HG03139 (cell line): ENCODE measurements around the gene CCL7.

Experiments
- ATAC-seq: cut with Tn5 transposase; IDR thresholded peaks from one replicate; pipeline ENCODE4 v1.9.1; 2021; ENCODE audit not compliant: unreplicated experiment

CCL7 gene

DNA sequence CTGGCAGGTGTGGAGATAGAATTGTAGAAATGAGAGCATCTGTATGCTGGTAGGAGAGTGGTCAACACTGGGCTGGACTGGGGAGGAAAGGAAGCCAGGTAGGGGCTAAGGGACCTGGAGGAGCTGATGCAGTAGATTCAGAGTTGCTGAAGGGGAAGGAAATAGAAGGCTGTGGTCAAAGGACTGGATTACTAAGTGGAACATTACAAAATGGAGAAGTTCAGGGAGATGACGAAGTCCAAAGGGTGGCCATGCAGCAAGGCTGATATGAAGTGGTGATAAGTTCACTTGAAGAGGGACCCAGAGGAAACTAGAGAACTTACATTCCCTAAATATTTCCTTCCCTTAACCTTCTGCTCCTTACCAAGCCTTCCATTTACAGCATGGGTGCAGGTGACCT lies 23.6 kb upstream of the CCL7 start:
- no peak for ATAC-seq

DNA sequence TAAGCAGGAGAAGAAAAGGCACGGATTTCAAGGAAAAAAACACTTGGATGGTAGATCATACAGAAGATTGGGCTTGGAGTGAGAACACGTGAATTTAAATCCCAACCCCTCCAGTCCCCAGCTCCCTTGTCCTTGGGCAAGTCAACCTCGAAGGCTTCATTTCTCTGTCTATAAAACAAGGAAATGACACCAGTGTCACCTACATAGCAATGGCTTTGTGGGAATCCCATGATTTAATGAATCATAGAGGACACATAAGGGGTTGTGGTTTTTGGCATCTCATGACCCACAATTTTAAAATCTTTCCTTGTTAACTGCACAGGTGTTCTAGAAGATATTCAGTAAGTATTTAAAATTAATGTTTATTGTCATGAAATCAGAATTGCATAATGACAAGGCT lies 23.1 kb upstream of the CCL7 start:
- no peak for ATAC-seq

DNA sequence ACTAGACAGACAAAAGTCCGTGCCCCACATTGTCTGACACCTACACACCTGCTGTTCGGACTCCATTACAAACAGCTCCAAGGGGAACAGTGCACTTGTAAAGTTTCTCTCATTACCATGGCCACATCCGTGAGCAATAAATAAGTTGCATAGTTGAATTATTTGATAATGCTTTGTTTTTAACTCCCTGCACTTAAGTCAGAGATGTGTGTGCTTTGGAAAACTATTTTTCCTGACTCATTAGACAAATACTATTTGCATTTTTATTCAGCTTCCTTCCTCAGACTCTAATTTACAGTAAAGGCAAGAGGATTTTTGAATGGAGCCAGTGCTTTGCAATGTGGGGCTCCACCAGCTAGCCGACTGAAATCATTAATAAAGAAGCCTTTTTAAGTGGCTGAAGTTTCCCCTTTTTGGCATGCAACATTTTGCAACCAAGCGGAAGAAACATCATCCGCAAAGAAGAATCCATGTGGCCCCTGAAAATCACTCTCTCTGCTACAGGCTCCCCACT lies 21.5 kb upstream of the CCL7 start:
- no peak for ATAC-seq

DNA sequence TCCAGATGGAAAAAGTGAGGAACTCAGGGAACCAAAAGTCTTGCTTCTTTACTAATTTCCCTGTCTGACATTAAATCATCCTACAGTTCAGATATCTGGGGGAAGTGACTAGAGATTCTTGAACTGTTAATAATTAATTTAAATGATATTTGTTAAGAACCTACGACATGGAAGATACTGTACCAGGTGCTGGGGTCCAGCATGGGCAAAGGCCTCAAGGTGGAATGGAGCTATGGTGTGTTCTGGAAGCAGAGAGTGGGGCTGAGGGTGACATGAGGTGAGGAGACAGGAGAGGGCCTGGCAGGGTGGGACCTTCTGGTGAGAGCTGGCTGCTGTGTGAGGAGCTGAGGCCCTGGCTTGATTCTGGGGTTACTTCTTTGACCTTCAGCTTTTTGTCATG lies 21.0 kb upstream of the CCL7 start:
- ATAC-seq = no peak

DNA sequence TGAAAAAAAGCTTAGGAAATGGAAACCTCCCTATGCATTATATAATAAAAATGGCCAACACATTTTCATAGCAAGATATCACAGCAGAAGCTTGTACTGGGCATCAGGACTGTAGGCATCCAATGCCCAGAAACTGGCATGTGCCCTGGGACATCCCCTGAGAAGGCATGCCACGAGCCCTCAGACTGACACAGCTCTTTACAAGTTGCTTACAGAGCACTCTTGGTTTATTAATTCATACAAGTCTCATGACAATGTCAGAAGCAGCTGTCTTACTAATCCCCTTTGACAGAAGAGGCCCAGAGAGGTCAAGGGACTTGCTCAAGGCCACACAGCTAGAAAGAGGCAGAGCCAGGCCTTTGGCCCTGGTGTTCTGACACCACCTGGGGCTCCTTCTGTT lies 20.5 kb upstream of the CCL7 start:
- ATAC-seq = no peak

DNA sequence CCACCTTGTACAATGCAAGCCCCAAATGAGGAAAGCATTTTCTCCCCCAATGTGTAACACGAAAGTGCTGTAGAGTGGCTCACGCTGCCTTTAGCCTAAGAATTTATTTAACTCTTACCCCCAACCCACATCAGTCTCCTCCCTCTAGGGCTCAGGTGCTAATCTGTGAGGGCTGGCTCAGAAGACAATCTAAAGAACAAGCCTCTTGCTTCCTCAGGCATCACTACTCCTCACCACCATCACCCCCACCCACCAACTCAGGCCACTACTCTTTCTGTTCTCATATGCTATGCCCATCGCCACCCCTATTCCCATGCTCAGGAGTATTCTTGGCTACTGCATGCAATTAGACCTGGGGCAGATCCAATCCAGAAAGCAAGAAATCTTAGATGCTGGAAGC lies 18.8 kb upstream of the CCL7 start:
- ATAC-seq = no peak

DNA sequence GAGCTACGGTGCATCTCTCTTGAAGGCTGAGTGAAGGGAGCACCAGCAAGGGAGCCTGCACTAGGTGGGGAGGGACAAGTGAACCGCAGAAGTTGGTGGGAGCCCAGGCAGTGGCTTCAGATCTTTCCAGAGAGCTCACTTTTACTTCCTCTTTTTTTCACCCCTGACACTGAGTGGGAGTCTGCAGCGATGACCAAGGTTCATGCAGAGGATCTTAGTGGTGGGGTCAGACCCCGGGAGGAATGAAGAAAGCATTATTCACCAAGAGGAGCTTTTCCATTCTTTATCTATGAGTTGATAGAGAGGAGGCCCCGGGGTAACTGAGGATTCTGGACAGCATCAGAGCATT lies 18.0 kb upstream of the CCL7 start:
- ATAC-seq = no peak

DNA sequence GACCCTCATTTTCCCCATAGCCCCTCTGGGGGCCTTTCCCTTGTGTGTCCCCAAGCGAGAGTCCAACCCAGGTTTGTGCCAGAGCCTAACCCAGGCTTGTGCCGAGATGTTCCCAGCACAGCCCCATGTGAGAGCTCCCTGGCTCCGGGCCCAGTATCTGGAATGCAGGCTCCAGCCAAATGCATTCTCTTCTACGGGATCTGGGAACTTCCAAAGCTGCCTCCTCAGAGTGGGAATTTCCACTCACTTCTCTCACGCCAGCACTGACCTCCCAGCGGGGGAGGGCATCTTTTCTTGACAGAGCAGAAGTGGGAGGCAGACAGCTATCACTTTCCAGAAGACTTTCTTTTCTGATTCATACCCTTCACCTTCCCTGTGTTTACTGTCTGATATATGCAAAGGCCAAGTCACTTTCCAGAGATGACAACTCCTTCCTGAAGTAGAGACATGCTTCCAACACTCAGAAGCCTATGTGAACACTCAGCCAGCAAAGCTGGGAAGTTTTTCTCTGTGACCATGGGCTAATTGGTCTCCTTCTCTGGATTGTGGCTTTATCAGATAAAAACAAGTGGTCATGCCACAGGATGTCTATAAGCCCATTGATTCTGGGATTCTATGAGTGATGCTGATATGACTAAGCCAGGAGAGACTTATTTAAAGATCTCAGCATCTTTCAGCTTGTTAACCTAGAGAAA lies 17.4 kb upstream of the CCL7 start:
- ATAC-seq = no peak

DNA sequence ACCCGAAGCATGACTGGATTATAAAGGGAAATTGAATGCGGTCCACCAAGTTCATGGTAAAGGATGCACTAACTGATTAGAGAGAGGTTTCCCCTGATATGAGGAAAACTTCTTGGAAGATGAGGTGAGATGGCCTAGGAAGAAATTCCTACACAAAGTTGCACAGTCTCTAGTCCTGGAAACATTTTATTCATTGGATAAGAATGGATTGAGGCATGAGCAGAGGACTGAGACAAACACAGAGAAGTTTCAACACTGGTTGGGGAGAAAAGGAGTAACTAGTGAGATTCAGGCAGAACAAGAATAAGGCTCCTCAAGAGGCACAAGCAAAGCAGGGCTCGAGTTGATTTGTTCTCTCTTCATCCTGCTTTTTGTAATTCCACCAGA lies 16.9 kb upstream of the CCL7 start:
- ATAC-seq = no peak

DNA sequence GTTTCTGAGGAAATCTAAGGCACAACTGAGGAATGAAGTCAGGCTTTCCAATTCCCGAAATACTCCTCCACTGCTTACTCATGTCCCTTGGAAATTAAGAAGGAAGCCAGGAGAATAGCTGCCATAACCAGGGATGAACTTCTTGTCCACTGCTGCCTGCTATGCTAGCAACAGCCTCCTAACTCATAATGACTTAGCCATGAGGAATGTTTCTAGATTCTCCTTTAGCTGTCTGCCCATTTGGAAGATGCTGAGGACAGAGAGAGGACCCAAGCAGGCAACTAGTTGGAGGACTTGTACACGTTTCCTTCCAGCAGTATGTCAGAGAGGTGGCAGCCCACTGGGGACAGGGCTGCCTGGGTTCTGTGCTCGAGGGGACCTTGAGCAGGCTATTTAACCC lies 15.9 kb upstream of the CCL7 start:
- no peak for ATAC-seq

DNA sequence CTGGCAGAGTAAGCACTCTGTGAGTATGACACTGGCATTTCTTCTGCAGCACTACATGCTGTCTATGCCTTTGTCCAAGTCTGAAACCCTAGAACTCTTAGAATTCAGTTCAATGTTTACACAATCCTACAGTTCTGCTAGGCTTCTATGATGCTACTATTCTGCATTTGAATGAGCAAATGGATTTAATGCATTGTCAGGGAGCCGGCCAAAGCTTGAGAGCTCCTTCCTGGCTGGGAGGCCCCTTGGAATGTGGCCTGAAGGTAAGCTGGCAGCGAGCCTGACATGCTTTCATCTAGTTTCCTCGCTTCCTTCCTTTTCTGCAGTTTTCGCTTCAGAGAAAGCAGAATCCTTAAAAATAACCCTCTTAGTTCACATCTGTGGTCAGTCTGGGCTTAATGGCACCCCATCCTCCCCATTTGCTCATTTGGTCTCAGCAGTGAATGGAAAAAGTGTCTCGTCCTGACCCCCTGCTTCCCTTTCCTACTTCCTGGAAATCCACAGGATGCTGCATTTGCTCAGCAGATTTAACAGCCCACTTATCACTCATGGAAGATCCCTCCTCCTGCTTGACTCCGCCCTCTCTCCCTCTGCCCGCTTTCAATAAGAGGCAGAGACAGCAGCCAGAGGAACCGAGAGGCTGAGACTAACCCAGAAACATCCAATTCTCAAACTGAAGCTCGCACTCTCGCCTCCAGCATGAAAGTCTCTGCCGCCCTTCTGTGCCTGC lies 15.2 kb upstream of the CCL7 start, which contains the start of gene CCL2:
CCL2 (plus strand) TSS at position 635 of the 730 bp plus-strand sequence; CDS start at position 700, 65 bp downstream.
- no peak for ATAC-seq

DNA sequence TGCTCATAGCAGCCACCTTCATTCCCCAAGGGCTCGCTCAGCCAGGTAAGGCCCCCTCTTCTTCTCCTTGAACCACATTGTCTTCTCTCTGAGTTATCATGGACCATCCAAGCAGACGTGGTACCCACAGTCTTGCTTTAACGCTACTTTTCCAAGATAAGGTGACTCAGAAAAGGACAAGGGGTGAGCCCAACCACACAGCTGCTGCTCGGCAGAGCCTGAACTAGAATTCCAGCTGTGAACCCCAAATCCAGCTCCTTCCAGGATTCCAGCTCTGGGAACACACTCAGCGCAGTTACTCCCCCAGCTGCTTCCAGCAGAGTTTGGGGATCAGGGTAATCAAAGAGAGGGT lies 14.7 kb upstream of the CCL7 start:
- no peak for ATAC-seq

DNA sequence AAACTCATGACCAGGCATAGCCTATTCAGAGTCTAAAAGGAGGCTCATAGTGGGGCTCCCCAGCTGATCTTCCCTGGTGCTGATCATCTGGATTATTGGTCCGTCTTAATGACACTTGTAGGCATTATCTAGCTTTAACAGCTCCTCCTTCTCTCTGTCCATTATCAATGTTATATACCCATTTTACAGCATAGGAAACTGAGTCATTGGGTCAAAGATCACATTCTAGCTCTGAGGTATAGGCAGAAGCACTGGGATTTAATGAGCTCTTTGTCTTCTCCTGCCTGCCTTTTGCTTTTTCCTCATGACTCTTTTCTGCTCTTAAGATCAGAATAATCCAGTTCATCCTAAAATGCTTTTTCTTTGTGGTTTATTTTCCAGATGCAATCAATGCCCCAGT lies 14.2 kb upstream of the CCL7 start:
- ATAC-seq = no peak

DNA sequence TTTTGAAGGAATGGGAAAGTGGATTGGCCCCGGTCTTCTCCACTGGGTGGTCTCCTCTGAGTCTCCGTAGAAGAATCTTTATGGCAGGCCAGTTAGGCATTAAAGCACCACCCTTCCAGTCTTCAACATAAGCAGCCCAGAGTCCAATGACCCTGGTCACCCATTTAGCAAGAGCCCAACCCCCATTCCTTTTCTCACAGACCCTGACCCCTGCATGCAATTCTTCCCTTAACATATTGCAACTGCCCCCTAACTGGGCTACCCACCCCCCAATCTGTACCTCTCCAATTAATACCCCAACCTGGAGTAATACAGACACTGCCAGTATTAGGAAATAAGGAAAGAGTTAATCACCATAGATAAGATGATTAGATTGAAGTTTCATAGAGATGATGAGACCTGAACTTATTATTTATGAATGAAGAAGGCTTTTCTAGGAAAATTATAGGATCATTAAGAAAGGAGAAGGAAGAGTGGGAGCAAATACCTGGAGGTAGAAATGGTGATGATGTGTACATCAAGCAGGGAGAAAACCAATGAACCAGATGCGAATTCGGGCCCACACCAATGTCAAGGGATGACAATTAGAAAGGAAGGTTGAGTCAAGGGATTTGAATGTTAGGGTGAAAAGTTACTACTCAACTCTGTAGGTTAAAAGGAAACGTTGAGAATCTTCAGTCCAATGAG lies 12.6 kb upstream of the CCL7 start:
- no peak for ATAC-seq

DNA sequence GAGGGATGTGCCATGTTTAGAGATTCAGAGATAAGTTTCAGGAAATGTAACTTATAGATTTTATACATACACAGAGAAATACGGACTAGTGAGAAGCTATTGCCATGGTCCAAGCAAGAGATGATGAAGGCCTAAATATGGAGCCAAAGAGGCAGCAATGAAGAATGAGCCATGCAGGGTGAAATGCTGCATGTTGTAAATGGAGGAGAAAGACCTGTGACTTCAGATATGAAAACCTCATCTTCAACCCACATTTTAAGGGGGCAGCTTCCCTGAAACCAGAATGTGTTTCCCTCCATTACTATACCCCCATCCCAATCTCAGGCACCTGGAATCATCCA lies 12.1 kb upstream of the CCL7 start:
- no peak for ATAC-seq

DNA sequence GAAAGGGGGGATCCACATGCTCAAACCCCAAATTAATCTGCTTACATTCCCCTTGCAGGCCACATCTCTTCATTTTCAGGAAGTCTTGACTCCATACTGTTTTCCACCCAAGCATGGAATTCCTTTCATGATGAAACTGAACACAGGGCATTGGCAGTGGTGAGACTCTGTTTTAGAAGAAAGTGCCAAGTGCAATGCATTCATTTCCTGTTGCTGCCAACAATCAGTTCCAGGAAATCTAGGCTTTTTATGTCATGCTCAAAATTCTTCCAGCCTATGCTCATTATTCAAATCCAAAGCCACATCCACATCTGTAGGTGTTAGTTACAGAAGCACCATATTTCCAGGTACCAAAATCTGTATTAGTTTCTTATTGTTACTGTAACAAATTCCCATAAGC lies 10.9 kb upstream of the CCL7 start:
- ATAC-seq = no peak

DNA sequence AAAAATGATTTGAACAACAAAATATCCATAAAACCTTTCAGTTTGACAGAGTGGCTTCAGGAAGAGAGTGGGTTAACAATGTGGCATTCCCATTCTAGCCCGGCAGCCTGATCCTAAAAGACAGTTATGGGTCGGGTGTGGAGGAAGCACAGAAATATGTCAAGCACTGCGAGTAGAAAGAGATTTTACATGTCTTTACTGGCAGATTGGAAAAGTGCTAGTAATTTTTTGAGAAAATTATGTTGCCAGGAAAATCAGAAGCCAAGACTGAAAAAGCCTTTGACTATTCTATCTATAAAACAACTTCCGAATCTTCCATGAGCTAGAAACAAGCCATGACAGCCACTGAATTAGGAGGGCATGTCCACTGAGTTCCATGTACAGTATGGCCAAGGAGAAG lies 9.2 kb upstream of the CCL7 start:
- no peak for ATAC-seq

DNA sequence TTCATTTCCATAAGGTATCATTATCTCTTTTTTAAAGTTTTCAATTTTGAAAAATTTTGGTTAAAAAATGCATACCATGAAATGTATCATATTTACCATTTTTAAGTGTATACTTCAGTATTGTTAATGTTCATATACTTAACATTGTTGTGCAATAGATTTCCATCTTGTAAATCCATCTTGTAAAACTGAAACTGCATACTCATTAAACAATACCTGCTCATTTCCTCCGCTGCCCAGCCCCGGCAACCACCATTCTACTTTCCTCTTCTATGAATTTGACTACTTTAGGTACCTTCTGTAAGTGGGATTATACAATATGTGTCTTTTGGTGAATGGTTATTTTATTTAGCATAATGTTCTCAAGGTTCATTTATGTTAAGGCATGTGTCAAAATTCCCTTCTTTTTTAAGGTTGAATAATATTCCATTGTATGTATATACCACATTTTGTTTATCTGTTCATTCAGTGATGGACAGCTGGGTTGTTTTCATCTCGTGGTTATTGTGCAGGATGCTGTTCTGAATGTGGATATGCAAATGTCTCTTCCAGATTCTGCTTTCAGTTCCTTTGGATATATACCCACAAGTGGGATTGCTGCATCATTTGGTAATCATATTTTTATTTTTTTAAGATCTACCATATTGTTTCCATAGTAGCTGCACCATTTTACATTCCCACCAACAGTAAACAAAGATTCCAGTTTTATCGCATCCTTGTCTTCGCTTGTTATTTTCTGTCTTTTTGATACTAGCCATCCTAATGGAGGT lies 8.3 kb upstream of the CCL7 start:
- ATAC-seq = no peak

DNA sequence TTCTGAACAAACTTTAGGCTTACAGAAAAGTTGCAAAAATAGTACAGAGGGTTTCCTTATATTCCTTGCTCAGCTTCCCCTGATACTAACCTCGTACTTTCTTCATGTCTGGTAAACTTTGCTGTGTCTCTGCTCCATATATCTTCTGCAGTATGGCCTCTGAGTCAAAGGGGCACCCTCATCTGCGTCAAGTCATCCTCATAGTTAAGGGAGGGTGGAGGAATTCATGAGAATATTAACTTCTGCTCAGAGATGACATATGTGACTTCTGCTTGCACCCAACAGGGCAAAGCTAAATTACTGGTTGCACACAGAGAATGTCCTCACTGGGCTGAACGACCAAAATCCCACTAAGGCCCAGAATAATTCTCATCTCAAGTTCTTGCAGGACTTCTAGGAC lies 4.3 kb upstream of the CCL7 start:
- ATAC-seq = no peak

DNA sequence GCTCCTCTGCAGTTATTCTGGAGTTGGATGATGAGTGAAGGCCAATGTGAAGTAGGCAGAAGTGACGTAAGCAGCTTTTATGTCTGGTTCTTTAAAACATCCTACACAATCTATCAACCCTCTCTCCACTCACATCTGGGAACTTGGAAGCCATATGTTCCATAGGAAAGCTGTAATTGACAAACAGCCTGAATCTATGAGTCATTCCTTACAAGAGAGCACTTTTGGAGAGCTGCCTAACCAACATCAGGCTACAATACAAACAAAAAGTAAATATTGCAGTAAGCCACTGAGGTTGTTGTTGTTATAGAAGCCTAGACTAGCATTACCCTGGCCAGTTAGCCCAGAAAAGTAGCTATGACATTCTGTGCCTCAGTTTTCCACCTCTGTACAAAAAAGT lies 5.9 kb downstream of the CCL7 start:
- no peak for ATAC-seq

DNA sequence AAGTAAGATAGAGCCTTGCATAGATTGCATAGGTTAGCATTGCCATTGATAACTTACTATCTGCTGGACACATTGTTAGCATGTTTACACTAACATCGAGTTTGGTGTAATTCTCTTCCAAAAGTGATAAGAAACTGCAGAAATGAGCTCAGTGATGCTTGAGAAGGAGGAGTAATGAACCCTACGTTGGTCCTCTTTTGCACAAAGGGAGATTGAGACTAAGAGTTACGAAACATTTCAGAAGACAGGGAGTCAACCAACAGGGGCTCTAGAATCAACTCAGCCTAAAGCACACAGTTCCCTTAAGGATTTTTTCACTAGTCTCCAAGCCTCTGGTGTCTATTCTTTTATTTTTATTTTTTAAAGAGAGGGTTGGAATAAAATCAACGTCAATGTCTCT lies 6.8 kb downstream of the CCL7 start:
- ATAC-seq = no peak

DNA sequence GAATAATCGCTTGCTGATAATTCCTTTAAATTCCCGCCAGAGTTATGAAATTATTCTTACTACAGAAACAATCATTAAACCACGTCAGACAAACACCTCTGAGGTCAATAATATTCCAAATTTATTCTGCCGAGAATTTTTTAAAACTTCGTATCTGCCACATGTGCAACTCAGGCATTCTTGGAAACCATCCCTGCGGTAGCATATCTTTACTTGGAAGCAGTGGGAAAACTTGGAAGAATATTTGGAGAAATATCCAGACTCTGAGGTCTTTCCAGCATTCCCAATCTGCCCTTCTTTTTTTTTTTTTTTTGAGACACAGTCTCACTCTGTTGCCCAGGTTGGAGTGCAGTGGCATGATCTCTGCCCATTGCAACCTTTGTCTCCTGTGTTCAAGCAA lies 13.6 kb downstream of the CCL7 start:
- ATAC-seq = no peak
